ENCODE measurements around the gene NPTX1. TPM values are rescaled to one million over a fixed set of nuclear protein-coding genes. Genes with fewer than 3 reads are reported as not detected.

Gene NPTX1
- total RNA-seq, 4 donors from 2014 or later: 1.1 to 2.6 (median 2.3) TPM

DNA sequence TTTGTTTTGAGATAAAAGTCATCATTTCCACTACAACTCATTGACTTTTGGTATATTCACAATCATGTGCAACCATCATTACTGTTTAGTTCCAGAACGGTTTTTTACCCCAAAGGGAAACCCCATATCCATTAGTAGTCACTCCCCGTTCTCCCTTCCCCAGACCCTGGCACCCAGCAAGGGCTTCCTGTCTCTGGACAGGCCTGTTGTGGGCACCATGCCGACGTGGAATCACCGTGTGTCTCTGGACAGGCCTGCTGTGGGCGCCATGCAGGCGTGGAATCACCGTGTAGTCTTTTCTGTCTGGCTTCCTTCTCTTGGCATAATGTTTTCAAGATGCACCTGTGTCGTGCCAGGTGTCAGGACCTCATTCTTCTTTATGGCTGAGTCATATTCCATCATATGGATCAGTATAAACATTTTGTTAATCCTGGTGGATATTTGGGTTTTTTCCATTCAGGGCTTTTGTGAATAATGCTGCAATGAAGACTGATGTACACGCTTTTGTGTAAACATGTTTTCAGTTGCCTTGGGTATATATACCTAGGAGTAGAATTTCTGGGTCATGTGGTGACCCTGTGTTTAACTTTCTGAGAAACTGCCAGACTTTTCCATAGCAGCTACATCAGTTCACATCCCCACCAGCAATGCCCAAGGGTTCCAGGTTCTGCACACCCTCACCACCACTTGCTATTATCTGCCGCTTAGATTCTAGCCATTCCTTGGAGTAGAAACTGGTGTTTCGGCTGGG, 42.3 kb downstream of the NPTX1 start:
- TF ChIP-seq, protein P1, sequence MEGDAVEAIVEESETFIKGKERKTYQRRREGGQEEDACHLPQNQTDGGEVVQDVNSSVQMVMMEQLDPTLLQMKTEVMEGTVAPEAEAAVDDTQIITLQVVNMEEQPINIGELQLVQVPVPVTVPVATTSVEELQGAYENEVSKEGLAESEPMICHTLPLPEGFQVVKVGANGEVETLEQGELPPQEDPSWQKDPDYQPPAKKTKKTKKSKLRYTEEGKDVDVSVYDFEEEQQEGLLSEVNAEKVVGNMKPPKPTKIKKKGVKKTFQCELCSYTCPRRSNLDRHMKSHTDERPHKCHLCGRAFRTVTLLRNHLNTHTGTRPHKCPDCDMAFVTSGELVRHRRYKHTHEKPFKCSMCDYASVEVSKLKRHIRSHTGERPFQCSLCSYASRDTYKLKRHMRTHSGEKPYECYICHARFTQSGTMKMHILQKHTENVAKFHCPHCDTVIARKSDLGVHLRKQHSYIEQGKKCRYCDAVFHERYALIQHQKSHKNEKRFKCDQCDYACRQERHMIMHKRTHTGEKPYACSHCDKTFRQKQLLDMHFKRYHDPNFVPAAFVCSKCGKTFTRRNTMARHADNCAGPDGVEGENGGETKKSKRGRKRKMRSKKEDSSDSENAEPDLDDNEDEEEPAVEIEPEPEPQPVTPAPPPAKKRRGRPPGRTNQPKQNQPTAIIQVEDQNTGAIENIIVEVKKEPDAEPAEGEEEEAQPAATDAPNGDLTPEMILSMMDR (IDR thresholded peaks at IDR 0.05): no peak
- TF ChIP-seq POLR2A (IDR thresholded peaks at IDR 0.05): no peak
- no peak for DNase-seq (ENCODE audit: low spot score in 2 of 2)
- WGBS, 2 donors: 79 to 85% methylated on average over 12 of the region's 12 CpGs
- intact Hi-C loops (cut with DNase I; ENCODE audit: low total_unique reads): no loop called here
- no peak overlapping the region for H3K4me3 ChIP-seq (ENCODE audit: low read depth, poor library complexity, severe bottlenecking)

DNA sequence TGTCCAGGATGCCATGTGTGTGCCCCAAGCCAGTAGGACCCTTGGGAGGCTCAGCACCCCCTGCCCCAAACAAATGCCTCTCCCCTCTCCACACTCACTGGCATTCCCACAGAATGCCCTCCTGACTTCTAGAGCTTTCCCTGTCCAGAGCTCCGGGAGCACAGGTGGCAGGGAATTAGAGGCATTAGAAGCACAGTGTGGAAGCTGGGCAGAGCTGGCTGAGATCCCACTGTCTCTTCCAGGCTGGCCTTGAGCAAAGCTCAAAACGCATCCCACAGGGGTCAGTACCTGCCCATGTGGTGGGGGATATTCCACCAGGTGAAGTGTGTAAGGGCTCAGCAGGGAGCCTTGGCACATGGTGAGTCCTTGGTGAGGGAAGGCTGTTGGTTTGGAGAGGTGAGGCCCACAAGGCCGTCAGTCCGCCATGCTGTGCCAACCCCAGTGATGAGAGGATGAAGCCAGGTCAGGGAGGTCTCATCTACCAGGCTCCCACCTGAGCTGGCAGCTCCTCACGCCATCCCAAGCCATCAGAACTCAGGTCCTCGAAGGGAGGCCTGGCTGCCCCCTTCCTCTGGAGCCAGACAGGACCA, 43.4 kb downstream of the NPTX1 start:
- no peak for TF ChIP-seq POLR2A (IDR thresholded peaks at IDR 0.05)
- TF ChIP-seq, protein P1 (IDR thresholded peaks at IDR 0.05): no peak
- 85 to 94% methylated on average over 6 of the region's 6 CpGs for WGBS, 2 donors
- no peak for DNase-seq (ENCODE audit: low spot score in 2 of 2)
- H3K4me3 ChIP-seq (ENCODE audit: low read depth, poor library complexity, severe bottlenecking): no peak overlapping the region
- intact Hi-C loops (cut with DNase I; ENCODE audit: low total_unique reads): no loop called here

GRCh38 chr17:80432350-80432955, 44.0 kb downstream of the NPTX1 start:
- intact Hi-C loops (cut with DNase I; ENCODE audit: low total_unique reads): no loop called here
- WGBS, 2 donors: 82 to 85% methylated on average over 6 to 14 of the region's 15 CpGs
- H3K4me3 ChIP-seq (ENCODE audit: low read depth, poor library complexity, severe bottlenecking): no peak overlapping the region
- no peak for TF ChIP-seq POLR2A (IDR thresholded peaks at IDR 0.05)
- TF ChIP-seq, protein P1 (IDR thresholded peaks at IDR 0.05): no peak
- no peak for DNase-seq (ENCODE audit: low spot score in 2 of 2)

- H3K4me3 ChIP-seq (ENCODE audit: low read depth, poor library complexity, severe bottlenecking): no peak overlapping the region
- no peak for DNase-seq (ENCODE audit: low spot score in 2 of 2)
- no peak for TF ChIP-seq POLR2A (IDR thresholded peaks at IDR 0.05)
- TF ChIP-seq, protein P1 (IDR thresholded peaks at IDR 0.05): no peak
- intact Hi-C loops (cut with DNase I; ENCODE audit: low total_unique reads): no loop called here
- WGBS, 2 donors: 78 to 81% methylated on average over 24 to 28 of the region's 29 CpGs
These were observed 44.9 kb downstream of the NPTX1 start for GRCh38 chr17:80431246-80432195.

GRCh38 chr17:80430446-80431245, 45.8 kb downstream of the NPTX1 start:
- no peak for DNase-seq (ENCODE audit: low spot score in 2 of 2)
- intact Hi-C loops (cut with DNase I; ENCODE audit: low total_unique reads): no loop called here
- no peak overlapping the region for H3K4me3 ChIP-seq (ENCODE audit: low read depth, poor library complexity, severe bottlenecking)
- 65 to 69% methylated on average over 9 to 11 of the region's 15 CpGs for WGBS, 2 donors
- TF ChIP-seq POLR2A (IDR thresholded peaks at IDR 0.05): no peak
- TF ChIP-seq, protein P1 (IDR thresholded peaks at IDR 0.05): no peak

All from lower leg skin (tissue), 4 donors.